HEK293 (cell line): ENCODE measurements around the gene PREB.
A peak's percentile ranks its signal among the peaks of the same experiment; 100 is the strongest.

Source experiments
- MYNN ChIP-seq: fragments of 450-650 bp; formaldehyde crosslinking; IDR thresholded peaks from 2 replicates; pipeline ENCODE4 v1.5.1; 2016; ENCODE audit warnings: missing biosample characterization, missing genetic modification characterization, borderline replicate concordance
- PRDM1 ChIP-seq: fragments of 450-650 bp; formaldehyde crosslinking; IDR thresholded peaks from 2 replicates; pipeline ENCODE4; 2016; ENCODE audit warnings: missing biosample characterization, missing genetic modification characterization
- PRDM2 ChIP-seq: fragments of 450-650 bp; formaldehyde crosslinking; IDR thresholded peaks from 2 replicates; pipeline ENCODE4 v1.5.1; 2016; ENCODE audit warnings: missing biosample characterization, missing genetic modification characterization, borderline replicate concordance
- REPIN1 ChIP-seq: fragments of 450-650 bp; formaldehyde crosslinking; IDR thresholded peaks from 2 replicates; pipeline ENCODE4 v1.5.1; 2017; ENCODE audit warnings: missing biosample characterization, missing genetic modification characterization, low read depth
- ZBTB1 ChIP-seq: fragments of 450-650 bp; formaldehyde crosslinking; IDR thresholded peaks from 2 replicates; pipeline ENCODE4 v1.5.1; 2016; ENCODE audit warnings: missing biosample characterization, missing genetic modification characterization
- ZBTB10 ChIP-seq: fragments of 450-650 bp; formaldehyde crosslinking; IDR thresholded peaks from 2 replicates; pipeline ENCODE4 v1.5.1; 2016; ENCODE audit warnings: missing biosample characterization, missing genetic modification characterization
- ZFHX2 ChIP-seq: fragments of 450-650 bp; formaldehyde crosslinking; conservative IDR thresholded peaks from 2 replicates; pipeline ENCODE4 v1.5.1; 2016; ENCODE audit warnings: missing biosample characterization, missing genetic modification characterization
- ZNF114 ChIP-seq: fragments of 450-650 bp; formaldehyde crosslinking; IDR thresholded peaks from 2 replicates; pipeline ENCODE4 v1.5.0; 2017; ENCODE audit warnings: missing biosample characterization, missing genetic modification characterization
- ZNF133 ChIP-seq: fragments of 450-650 bp; formaldehyde crosslinking; IDR thresholded peaks from 2 replicates; pipeline ENCODE4 v1.5.1; 2016; ENCODE audit warnings: missing biosample characterization, missing genetic modification characterization
- ZNF169 ChIP-seq: fragments of 450-650 bp; formaldehyde crosslinking; IDR thresholded peaks from 2 replicates; pipeline ENCODE4 v1.5.1; 2016; ENCODE audit warnings: missing biosample characterization, missing genetic modification characterization
- ZNF175 ChIP-seq: fragments of 450-650 bp; formaldehyde crosslinking; IDR thresholded peaks from 2 replicates; pipeline ENCODE4 v1.5.1; 2016; ENCODE audit warnings: missing biosample characterization, missing genetic modification characterization
- ZNF202 ChIP-seq: fragments of 450-650 bp; formaldehyde crosslinking; IDR thresholded peaks from 2 replicates; pipeline ENCODE4 v1.5.1; 2016; ENCODE audit warnings: missing biosample characterization, missing genetic modification characterization, borderline replicate concordance
- ZNF24 ChIP-seq: fragments of 450-650 bp; formaldehyde crosslinking; IDR thresholded peaks from 2 replicates; pipeline ENCODE4 v1.5.1; 2016; ENCODE audit warnings: missing biosample characterization, missing genetic modification characterization
- ZNF335 ChIP-seq: fragments of 450-650 bp; formaldehyde crosslinking; conservative IDR thresholded peaks from 2 replicates; pipeline ENCODE4 v1.5.1; 2016; ENCODE audit warnings: missing biosample characterization, missing genetic modification characterization
- ZNF37A ChIP-seq: fragments of 450-650 bp; IDR thresholded peaks from 2 replicates; pipeline ENCODE4 v1.5.1; 2018; ENCODE audit warnings: missing biosample characterization, missing genetic modification characterization
- ZNF394 ChIP-seq: fragments of 450-650 bp; formaldehyde crosslinking; IDR thresholded peaks from 2 replicates; pipeline ENCODE4 v1.5.1; 2016; ENCODE audit warnings: missing biosample characterization, missing genetic modification characterization, mild to moderate bottlenecking, moderate library complexity, borderline replicate concordance
- ZNF501 ChIP-seq: fragments of 450-650 bp; formaldehyde crosslinking; IDR thresholded peaks from 2 replicates; pipeline ENCODE4 v1.5.1; 2016; ENCODE audit warnings: missing biosample characterization, missing genetic modification characterization
- ZNF677 ChIP-seq: fragments of 450-650 bp; IDR thresholded peaks from 2 replicates; pipeline ENCODE4 v1.5.0; 2018; ENCODE audit warnings: missing biosample characterization, mild to moderate bottlenecking, missing genetic modification characterization, moderate library complexity
- ZNF701 ChIP-seq: fragments of 450-650 bp; formaldehyde crosslinking; IDR thresholded peaks from 2 replicates; pipeline ENCODE4 v1.5.1; 2016; ENCODE audit warnings: missing biosample characterization, missing genetic modification characterization
- ZNF776 ChIP-seq: fragments of 450-650 bp; formaldehyde crosslinking; IDR thresholded peaks from 2 replicates; pipeline ENCODE4 v1.5.0; 2017; ENCODE audit warnings: missing biosample characterization, missing genetic modification characterization, borderline replicate concordance
- TF ChIP-seq, protein P1 (sequence below): fragments of 450-650 bp; formaldehyde crosslinking; conservative IDR thresholded peaks from 2 replicates; pipeline ENCODE4 v1.5.1; 2016; ENCODE audit warnings: low read depth, missing biosample characterization, missing genetic modification characterization
- TF ChIP-seq, protein P2 (sequence below): fragments of 450-650 bp; formaldehyde crosslinking; conservative IDR thresholded peaks from 2 replicates; pipeline ENCODE4 v1.5.1; 2016; ENCODE audit warnings: low read depth, missing biosample characterization, missing genetic modification characterization

Gene PREB

DNA sequence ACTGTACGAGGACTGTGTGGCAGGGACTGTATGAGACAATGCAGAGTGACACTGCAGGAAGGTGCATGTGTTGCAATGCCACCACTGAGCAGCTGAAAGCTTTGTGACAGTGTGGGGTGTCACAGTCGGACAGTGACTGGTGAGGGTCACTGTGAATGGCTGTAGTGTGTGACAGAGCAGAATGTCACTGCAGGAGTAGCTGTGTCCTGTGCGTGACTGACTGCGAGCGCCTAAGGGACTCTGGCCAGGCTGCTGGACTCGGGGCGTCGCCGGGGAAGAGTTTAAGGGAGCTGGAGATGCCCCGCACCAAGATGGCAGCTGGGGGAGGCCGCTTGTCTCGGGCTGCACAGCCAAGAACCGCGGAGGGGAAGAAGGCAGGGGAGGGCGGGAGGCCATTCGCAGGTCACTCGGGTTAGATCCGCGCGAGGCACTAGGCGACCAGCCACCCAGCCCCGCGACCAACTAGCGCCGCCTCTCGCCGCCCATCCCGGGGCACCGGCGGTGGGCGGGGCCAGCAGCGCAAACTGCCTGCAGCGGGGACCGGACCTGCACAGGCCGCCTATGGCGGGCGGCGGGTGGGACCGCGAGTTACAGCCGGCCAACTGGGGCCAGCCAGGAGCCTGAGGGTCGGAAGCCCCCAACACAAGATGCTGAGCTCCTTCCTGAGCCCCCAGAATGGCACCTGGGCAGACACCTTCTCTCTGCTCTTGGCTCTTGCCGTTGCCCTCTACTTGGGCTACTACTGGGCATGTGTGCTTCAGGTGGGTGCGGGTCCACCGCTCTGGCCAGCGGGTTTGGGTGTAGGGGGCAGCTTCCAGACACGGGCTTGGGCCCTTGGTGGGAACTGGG lies 10.9 kb downstream of the PREB start, which contains the start of gene ABHD1 (continued):
- TF ChIP-seq ZNF24 (tag by site-specific recombination) (no peak), ZNF169 (no peak), MYNN (tag by site-specific recombination) (no peak), PRDM2 (tag by site-specific recombination) (no peak), ZNF37A (no peak), ZNF133 (tag by site-specific recombination) (no peak), REPIN1 (no peak), ZNF175 (no peak), ZNF394 (tag by site-specific recombination) (peak; percentile 55; the same call in 1 of the 2 replicates), ZNF677 (tag by site-specific recombination) (no peak), ZNF114 (no peak), ZBTB10 (tag by site-specific recombination) (0 out of 2 replicates have a peak, but pooled peaks have one; percentile 37), ZNF701 (no peak), ZFHX2 (tag by site-specific recombination) (no peak), ZNF202 (tag by site-specific recombination) (no peak), ZNF501 (tag by site-specific recombination) (no peak), ZNF335 (peak; percentile 87), PRDM1 (tag by site-specific recombination) (no peak), ZBTB1 (tag by site-specific recombination) (no peak), ZNF776 (tag by site-specific recombination) (no peak)
- TF ChIP-seq, protein P1, sequence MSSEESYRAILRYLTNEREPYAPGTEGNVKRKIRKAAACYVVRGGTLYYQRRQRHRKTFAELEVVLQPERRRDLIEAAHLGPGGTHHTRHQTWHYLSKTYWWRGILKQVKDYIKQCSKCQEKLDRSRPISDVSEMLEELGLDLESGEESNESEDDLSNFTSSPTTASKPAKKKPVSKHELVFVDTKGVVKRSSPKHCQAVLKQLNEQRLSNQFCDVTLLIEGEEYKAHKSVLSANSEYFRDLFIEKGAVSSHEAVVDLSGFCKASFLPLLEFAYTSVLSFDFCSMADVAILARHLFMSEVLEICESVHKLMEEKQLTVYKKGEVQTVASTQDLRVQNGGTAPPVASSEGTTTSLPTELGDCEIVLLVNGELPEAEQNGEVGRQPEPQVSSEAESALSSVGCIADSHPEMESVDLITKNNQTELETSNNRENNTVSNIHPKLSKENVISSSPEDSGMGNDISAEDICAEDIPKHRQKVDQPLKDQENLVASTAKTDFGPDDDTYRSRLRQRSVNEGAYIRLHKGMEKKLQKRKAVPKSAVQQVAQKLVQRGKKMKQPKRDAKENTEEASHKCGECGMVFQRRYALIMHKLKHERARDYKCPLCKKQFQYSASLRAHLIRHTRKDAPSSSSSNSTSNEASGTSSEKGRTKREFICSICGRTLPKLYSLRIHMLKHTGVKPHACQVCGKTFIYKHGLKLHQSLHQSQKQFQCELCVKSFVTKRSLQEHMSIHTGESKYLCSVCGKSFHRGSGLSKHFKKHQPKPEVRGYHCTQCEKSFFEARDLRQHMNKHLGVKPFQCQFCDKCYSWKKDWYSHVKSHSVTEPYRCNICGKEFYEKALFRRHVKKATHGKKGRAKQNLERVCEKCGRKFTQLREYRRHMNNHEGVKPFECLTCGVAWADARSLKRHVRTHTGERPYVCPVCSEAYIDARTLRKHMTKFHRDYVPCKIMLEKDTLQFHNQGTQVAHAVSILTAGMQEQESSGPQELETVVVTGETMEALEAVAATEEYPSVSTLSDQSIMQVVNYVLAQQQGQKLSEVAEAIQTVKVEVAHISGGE (tag by site-specific recombination) = peak; percentile 38; the same call in 1 of the 2 replicates
- TF ChIP-seq, protein P2, sequence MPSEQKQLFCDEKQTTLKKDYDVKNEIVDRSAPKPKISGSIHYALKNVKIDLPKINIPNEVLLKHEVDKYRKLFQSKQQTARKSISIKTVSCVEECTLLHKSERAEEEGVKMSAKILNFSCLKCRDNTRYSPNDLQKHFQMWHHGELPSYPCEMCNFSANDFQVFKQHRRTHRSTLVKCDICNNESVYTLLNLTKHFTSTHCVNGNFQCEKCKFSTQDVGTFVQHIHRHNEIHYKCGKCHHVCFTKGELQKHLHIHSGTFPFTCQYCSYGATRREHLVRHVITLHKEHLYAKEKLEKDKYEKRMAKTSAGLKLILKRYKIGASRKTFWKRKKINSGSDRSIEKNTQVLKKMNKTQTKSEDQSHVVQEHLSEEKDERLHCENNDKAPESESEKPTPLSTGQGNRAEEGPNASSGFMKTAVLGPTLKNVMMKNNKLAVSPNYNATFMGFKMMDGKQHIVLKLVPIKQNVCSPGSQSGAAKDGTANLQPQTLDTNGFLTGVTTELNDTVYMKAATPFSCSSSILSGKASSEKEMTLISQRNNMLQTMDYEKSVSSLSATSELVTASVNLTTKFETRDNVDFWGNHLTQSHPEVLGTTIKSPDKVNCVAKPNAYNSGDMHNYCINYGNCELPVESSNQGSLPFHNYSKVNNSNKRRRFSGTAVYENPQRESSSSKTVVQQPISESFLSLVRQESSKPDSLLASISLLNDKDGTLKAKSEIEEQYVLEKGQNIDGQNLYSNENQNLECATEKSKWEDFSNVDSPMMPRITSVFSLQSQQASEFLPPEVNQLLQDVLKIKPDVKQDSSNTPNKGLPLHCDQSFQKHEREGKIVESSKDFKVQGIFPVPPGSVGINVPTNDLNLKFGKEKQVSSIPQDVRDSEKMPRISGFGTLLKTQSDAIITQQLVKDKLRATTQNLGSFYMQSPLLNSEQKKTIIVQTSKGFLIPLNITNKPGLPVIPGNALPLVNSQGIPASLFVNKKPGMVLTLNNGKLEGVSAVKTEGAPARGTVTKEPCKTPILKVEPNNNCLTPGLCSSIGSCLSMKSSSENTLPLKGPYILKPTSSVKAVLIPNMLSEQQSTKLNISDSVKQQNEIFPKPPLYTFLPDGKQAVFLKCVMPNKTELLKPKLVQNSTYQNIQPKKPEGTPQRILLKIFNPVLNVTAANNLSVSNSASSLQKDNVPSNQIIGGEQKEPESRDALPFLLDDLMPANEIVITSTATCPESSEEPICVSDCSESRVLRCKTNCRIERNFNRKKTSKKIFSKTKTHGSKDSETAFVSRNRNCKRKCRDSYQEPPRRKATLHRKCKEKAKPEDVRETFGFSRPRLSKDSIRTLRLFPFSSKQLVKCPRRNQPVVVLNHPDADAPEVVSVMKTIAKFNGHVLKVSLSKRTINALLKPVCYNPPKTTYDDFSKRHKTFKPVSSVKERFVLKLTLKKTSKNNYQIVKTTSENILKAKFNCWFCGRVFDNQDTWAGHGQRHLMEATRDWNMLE (tag by site-specific recombination) = no peak
